Epithelial cell of prostate (primary cell): ENCODE data around the gene ARV1.

Experiments used
- DNase-seq: peaks from one replicate; pipeline ENCODE4 v3.0.0-alpha.2; 2011; ENCODE audit warnings: low read depth, low spot score
- H3K27ac ChIP-seq: fragments of 450-650 bp; 2 replicates; pipeline ENCODE4 v1.5.1; 2017; ENCODE audit warnings: mild to moderate bottlenecking

Gene ARV1

DNA sequence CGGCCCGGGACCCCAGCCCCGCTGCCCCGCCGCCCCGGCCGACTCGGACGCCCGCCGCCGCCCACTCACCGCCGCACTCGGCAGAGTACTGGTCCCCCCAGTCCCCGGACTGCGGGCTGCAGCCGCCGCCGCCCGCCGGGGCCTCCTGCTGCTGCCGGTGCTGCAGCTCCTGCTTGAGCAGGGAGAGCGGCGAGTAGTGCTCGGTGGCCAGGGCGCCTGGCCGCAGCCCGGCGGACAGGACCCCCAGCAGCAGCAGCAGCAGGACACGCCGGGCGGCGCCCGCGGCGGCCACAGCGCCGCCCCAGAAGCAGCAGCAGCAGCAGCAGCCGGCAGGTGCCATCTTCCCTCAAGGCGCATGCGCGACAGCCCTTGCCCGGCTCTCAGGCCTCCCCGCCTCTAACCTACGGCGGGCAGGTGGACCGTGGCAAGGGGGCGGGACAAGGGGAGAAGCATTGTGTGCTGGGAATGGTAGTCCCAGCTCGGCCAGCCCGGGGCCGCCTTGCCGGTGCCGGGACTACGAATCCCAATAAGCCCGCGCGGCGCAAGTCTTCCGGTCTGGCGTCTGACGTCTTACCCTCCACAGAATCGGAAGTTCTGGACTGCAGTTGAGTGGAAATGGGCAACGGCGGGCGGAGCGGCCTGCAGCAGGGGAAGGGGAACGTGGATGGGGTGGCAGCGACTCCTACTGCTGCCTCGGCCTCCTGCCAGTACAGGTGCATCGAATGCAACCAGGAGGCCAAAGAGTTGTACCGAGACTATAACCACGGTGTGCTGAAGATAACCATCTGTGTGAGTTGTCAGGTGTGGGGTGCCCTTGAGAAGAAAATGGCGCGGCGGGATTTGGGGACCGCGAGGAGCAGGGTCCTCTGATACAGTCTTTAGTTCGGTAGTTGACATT lies at the start of gene ARV1, which contains the start of gene TTC13:
Gene ARV1, plus strand, starts transcription at position 604 of the 898 bp plus-strand sequence. Its CDS starts 12 bp downstream, at position 616.
Gene TTC13, minus strand, starts transcription at position 371 of the 898 bp plus-strand sequence. Its CDS starts 31 bp downstream, at position 340.
- DNase-seq, result peak; percentile 95
- H3K27ac ChIP-seq, result peak within 1 kb of the TSS; percentile 26

DNA sequence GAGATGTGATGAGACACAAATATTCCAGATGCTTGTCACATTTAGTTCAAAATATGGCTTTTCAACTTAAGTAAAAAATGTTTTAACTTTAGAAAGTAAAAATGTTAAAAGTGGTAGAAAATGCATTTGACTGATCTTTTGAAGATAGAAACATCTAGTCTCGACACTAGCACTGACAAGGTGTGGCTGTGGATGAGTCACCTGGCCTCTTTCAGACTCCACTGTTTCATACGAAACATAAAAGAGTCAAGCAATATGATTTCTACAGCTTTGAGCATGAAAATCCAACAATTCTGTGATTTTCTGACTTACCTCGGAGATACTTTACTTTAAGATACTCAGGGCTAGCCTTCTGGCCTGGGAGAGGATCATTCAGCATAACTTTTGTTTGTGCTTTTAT lies 47.9 kb upstream of the ARV1 start:
- no peak for DNase-seq
- no peak overlapping the region for H3K27ac ChIP-seq

DNA sequence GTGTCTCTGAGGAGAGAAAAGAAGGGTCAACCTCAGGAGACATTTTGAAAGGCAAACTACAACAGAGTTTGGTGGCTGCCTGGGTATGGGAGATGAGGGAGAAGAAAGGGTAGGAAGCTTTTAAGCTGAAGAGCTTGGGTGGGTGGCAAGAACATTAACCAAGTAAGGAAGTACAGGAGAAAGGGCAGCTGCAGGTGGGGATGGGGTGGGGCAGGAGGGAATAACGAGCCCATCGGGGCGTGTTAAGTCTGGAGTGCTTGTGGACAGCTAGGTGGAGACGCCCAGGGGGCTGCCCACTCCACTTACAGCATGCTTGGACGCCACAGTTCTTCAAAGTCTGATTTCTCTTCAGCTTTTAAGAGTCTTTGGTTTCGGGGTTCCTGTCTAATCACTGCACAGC lies 43.0 kb upstream of the ARV1 start:
- H3K27ac ChIP-seq, result no peak overlapping the region
- DNase-seq, result no peak

DNA sequence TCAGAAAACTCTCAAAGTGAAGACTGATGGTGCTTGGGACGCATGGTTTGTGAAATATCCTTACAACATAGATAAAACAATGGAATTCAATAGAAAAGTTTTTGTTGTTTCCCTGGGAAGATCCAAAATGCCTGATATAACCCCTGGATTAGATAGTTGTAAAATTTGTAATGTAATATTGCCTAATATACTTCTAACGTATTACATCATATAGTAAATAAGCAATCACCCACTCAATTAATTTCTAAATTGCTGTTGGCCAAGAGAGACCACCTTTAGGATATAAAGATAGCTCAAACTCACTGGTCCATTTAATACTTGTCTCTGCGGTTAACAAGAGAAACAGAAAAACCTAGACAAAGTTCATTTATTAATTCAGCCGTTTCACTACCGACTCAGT lies 42.4 kb upstream of the ARV1 start:
- no peak overlapping the region for H3K27ac ChIP-seq
- no peak for DNase-seq

GRCh38 chr1:230937371-230937770 lies 41.5 kb upstream of the ARV1 start:
- no peak overlapping the region for H3K27ac ChIP-seq
- DNase-seq, result no peak

DNA sequence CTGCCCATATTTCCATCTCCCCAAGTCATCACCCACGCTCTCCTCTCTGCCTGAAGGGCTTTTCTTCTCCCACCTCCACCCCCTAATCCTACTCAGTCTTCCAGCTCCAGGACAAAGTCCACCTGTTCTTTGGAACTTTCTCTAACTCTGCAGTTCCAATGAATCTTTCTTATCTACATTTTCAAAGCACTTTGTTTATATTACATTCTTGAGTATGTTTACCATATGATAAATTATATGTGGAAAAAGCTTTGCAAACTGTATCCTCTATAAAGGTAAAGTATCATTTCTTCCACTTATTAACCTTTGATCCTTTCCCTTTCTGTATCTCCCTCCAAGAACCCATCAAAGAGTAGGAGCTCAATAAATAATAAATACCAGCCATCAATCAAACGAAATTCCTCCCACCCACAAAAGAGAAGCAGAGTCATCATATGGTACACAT lies 39.9 kb upstream of the ARV1 start:
- DNase-seq, result no peak
- H3K27ac ChIP-seq, result no peak overlapping the region

GRCh38 chr1:230939806-230940489 lies 38.9 kb upstream of the ARV1 start:
- DNase-seq, result no peak
- no peak overlapping the region for H3K27ac ChIP-seq

DNA sequence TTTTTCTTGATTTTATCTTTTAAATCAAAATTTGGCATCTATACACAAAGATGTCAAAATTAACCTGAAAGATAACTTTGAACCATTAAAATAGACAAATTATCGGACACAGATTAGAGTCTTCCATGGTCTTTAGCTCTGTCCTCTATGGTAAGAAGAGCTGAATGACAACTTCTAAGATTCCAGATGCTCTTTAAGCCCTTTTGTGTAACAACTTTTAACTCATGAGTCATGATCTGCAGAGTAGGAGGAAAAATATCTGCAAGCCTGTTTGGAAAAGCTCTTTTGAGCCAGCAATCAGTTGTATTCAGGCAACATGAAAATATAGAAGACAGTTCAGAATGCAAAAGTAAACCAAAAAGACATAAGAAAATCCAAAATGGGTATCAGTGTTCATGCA lies 38.0 kb upstream of the ARV1 start:
- no peak for DNase-seq
- H3K27ac ChIP-seq, result no peak overlapping the region

- DNase-seq, result no peak
- no peak overlapping the region for H3K27ac ChIP-seq
These were observed 35.8 kb upstream of the ARV1 start for GRCh38 chr1:230943048-230943593.

- no peak overlapping the region for H3K27ac ChIP-seq
- DNase-seq, result no peak
These were observed 30.6 kb upstream of the ARV1 start for GRCh38 chr1:230948301-230948700.

GRCh38 chr1:230948903-230949302 lies 30.0 kb upstream of the ARV1 start:
- no peak for DNase-seq
- no peak overlapping the region for H3K27ac ChIP-seq

GRCh38 chr1:230950404-230950803 lies 28.5 kb upstream of the ARV1 start:
- DNase-seq, result no peak
- H3K27ac ChIP-seq, result no peak overlapping the region

GRCh38 chr1:230957580-230957989 lies 21.3 kb upstream of the ARV1 start:
- no peak overlapping the region for H3K27ac ChIP-seq
- no peak for DNase-seq

GRCh38 chr1:230958370-230958769 lies 20.5 kb upstream of the ARV1 start:
- H3K27ac ChIP-seq, result no peak overlapping the region
- DNase-seq, result no peak

GRCh38 chr1:230964896-230965295 lies 14.0 kb upstream of the ARV1 start:
- no peak overlapping the region for H3K27ac ChIP-seq
- no peak for DNase-seq

DNA sequence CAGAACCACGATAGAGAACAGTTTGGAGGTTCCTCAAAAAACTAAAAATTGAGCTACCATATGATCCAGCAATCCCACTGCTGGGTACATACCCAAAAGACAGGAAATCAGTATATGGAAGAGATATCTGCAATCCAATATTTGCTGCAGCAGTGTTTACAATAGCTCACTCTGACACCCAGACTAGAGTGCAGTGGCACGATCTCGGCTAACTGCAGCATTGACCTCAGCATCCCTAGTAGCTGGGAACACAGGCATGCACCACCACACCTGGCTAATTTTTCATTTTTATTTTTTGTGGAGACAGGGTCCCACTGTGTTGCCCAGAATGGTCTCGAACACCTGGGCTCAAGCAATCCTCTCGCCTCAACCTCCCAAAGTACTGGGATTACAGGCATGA lies 13.4 kb upstream of the ARV1 start:
- no peak overlapping the region for H3K27ac ChIP-seq
- DNase-seq, result no peak

- DNase-seq, result no peak
- no peak overlapping the region for H3K27ac ChIP-seq
These were observed 12.5 kb upstream of the ARV1 start for GRCh38 chr1:230966358-230966873.

- no peak for DNase-seq
- no peak overlapping the region for H3K27ac ChIP-seq
These were observed 8.5 kb upstream of the ARV1 start for GRCh38 chr1:230970432-230970831.

- DNase-seq, result no peak
- no peak overlapping the region for H3K27ac ChIP-seq
These were observed 7.1 kb upstream of the ARV1 start for GRCh38 chr1:230971771-230972170.

- DNase-seq, result no peak
These were observed 6.0 kb upstream of the ARV1 start for GRCh38 chr1:230972855-230973271.

GRCh38 chr1:230975636-230976035 lies 3.3 kb upstream of the ARV1 start:
- no peak overlapping the region for H3K27ac ChIP-seq
- DNase-seq, result no peak

More at GRCh38 chr1:230972855-230973271, 6.0 kb upstream of the ARV1 start:
- no peak overlapping the region for H3K27ac ChIP-seq
